ENCODE results near the gene TSPAN31. TPM values are rescaled to one million over a fixed set of nuclear protein-coding genes. Genes with fewer than 3 reads are reported as not detected.

The TSPAN31 gene
- total RNA-seq, 4 donors from 2014 or later = 25.5 to 58.9 (median 32.2) TPM

GRCh38 chr12:57751432-57751787, 6.6 kb downstream of the TSPAN31 start:
- peak overlapping the region; percentile 94 to 98 (median 96) for H3K27ac ChIP-seq
- H3K4me3 ChIP-seq = peak overlapping the region; percentile 74 to 95 (median 80)
- peaks cover 21 to 25% of the 10 kb centered on the region in 2 donors for H3K4me1 ChIP-seq
- peaks cover 0 to 46% of the 10 kb centered on the region in 2 donors for H3K36me3 ChIP-seq
- no peaks in the 10 kb centered on the region for H3K9me3 ChIP-seq
- intact Hi-C loops (cut with DNase I; ENCODE audit: low total_unique reads) (no loop called here), in situ Hi-C loops (cut with MboI; ENCODE audit: low sequenced_read_pairs in 4 of 4) (no loop called here)
- ATAC-seq (no peak), DNase-seq (no peak)
- TF ChIP-seq POLR2A (IDR thresholded peaks at IDR 0.05) (no peak), CTCF (IDR thresholded peaks at IDR 0.05 in 4 of 5, conservative IDR thresholded peaks at IDR 0.05 in 1 of 5) (no peak)
- H3K27me3 ChIP-seq = no peaks in the 10 kb centered on the region

- TF ChIP-seq POLR2A (IDR thresholded peaks at IDR 0.05) (peak; percentile 85 to 90), CTCF (IDR thresholded peaks at IDR 0.05 in 4 of 5, conservative IDR thresholded peaks at IDR 0.05 in 1 of 5) (peak in 1 of 5 experiments; percentile 24)
- ATAC-seq (peak; percentile 87 to 88), DNase-seq (peak; percentile 99 to 100)
- Histone ChIP-seq H3K4me3 (peak within 1 kb of the TSS; percentile 74 to 95 (median 80)), H3K36me3 (peaks cover 0 to 39% of the 10 kb centered on the region in 2 donors), H3K9me3 (no peaks in the 10 kb centered on the region), H3K4me1 (peaks cover 23 to 27% of the 10 kb centered on the region in 2 donors), H3K27me3 (no peaks in the 10 kb centered on the region), H3K27ac (peak within 1 kb of the TSS; percentile 94 to 98 (median 96))
- intact Hi-C loops (cut with DNase I; ENCODE audit: low total_unique reads) (loop anchor here (1.0 to 2.0 kb wide), 4 partner anchors 21 to 231 kb away; partner anchors contain the start of genes CTDSP2, DDIT3, EEF1AKMT3 and METTL1), in situ Hi-C loops (cut with MboI; ENCODE audit: low sequenced_read_pairs in 4 of 4) (no loop called here)
Measured at GRCh38 chr12:57751788-57752667, 7.2 kb downstream of the TSPAN31 start, which contains the start of gene CDK4. Gene CDK4, minus strand, starts transcription at chr12:57752310. Its CDS starts 593 bp downstream, at chr12:57751717.

- intact Hi-C loops (cut with DNase I; ENCODE audit: low total_unique reads) (loop anchor here (1.0 to 2.0 kb wide), 4 partner anchors 20 to 232 kb away; partner anchors contain the start of genes CTDSP2, DDIT3, EEF1AKMT3 and METTL1), in situ Hi-C loops (cut with MboI; ENCODE audit: low sequenced_read_pairs in 4 of 4) (no loop called here)
- no peak for ATAC-seq
- TF ChIP-seq CTCF (IDR thresholded peaks at IDR 0.05 in 4 of 5, conservative IDR thresholded peaks at IDR 0.05 in 1 of 5) (no peak), POLR2A (IDR thresholded peaks at IDR 0.05) (no peak)
- Histone ChIP-seq H3K4me3 (peak overlapping the region; percentile 55 to 84 (median 76)), H3K9me3 (no peaks in the 10 kb centered on the region), H3K27me3 (no peaks in the 10 kb centered on the region), H3K36me3 (peaks cover 0 to 37% of the 10 kb centered on the region in 2 donors), H3K4me1 (peaks cover 23 to 27% of the 10 kb centered on the region in 2 donors), H3K27ac (peak overlapping the region; percentile 76 to 98 (median 94))
- no peak for DNase-seq
Measured at GRCh38 chr12:57752668-57753000, 7.8 kb downstream of the TSPAN31 start.

GRCh38 chr12:57753756-57754337, 9.0 kb downstream of the TSPAN31 start:
- in situ Hi-C loops (cut with MboI; ENCODE audit: low sequenced_read_pairs in 4 of 4) (no loop called here), intact Hi-C loops (cut with DNase I; ENCODE audit: low total_unique reads) (loop anchor here (2.0 kb wide), 3 partner anchors 19 to 233 kb away; partner anchors contain the start of genes CTDSP2, DDIT3, EEF1AKMT3 and METTL1)
- ATAC-seq = no peak
- Histone ChIP-seq H3K9me3 (no peaks in the 10 kb centered on the region), H3K27me3 (no peaks in the 10 kb centered on the region), H3K36me3 (peaks cover 0 to 37% of the 10 kb centered on the region in 2 donors), H3K27ac (peak overlapping the region in 1 of 4 donors; percentile 49), H3K4me3 (peak overlapping the region in 1 of 4 donors; percentile 66), H3K4me1 (peaks cover 23 to 27% of the 10 kb centered on the region in 2 donors)
- DNase-seq = no peak
- TF ChIP-seq CTCF (IDR thresholded peaks at IDR 0.05 in 4 of 5, conservative IDR thresholded peaks at IDR 0.05 in 1 of 5) (no peak), POLR2A (IDR thresholded peaks at IDR 0.05) (no peak)
